ENCODE measurements around the gene PLEKHM3. TPM values are rescaled to one million over a fixed set of nuclear protein-coding genes. Genes with fewer than 3 reads are reported as not detected.

The PLEKHM3 gene
- total and polyA plus RNA-seq, 2 of the 13 experiments (the other 11 are each of a cell fraction or from before 2014, with no cell fraction given), result 4.5 to 4.7 TPM

- peak; percentile 47; the same call in 1 of the 2 replicates for TF ChIP-seq ZBTB39 (CRISPR knock-in tag; IDR thresholded peaks at IDR 0.05)
- peak; percentile 87; the same call in 1 of the 2 replicates for TF ChIP-seq SIX1 (CRISPR knock-in tag; IDR thresholded peaks at IDR 0.05; ENCODE audit: borderline replicate concordance)
- TF ChIP-seq HCFC1 (IDR thresholded peaks at IDR 0.05; ENCODE audit: low read depth, low read length), result no peak
- TF ChIP-seq SRSF4 (IDR thresholded peaks at IDR 0.05; ENCODE audit: low read depth, low read length, poor library complexity, severe bottlenecking), result no peak
- no peak for TF ChIP-seq RFX5 (IDR thresholded peaks at IDR 0.05; ENCODE audit: low read depth, low read length)
- no peak for TF ChIP-seq MED8 (CRISPR knock-in tag; IDR thresholded peaks at IDR 0.05; ENCODE audit: insufficient replicate concordance)
- no peak; the same call in 1 of the 2 replicates for TF ChIP-seq ZNF607 (CRISPR knock-in tag; IDR thresholded peaks at IDR 0.05; ENCODE audit: borderline replicate concordance)
- TF ChIP-seq ZNF790 (CRISPR knock-in tag; IDR thresholded peaks at IDR 0.05; ENCODE audit: borderline replicate concordance), result no peak
- peak; percentile 68 for TF ChIP-seq PBX2 (CRISPR knock-in tag; IDR thresholded peaks at IDR 0.05)
- no peak for TF ChIP-seq ZBTB1 (CRISPR knock-in tag; IDR thresholded peaks at IDR 0.05; ENCODE audit: borderline replicate concordance)
- no peak for TF ChIP-seq CENPX (CRISPR knock-in tag; IDR thresholded peaks at IDR 0.05)
- no peak for TF ChIP-seq ZNF432 (CRISPR knock-in tag; IDR thresholded peaks at IDR 0.05; ENCODE audit: borderline replicate concordance)
- no peak for TF ChIP-seq KLF12 (CRISPR knock-in tag; IDR thresholded peaks at IDR 0.05; ENCODE audit: borderline replicate concordance)
- no peak; the same call in 1 of the 2 replicates for TF ChIP-seq SNAPC2 (CRISPR knock-in tag; IDR thresholded peaks at IDR 0.05)
- TF ChIP-seq HNRNPH1 (optimal IDR thresholded peaks at IDR 0.05; ENCODE audit: low read depth, low read length), result no peak
- TF ChIP-seq NFYB (CRISPR knock-in tag; IDR thresholded peaks at IDR 0.05), result peak; percentile 27; the same call in 1 of the 2 replicates
- TF ChIP-seq HOXA3 (CRISPR knock-in tag; IDR thresholded peaks at IDR 0.05), result no peak; the same call in 1 of the 2 replicates
- TF ChIP-seq ATF7-NPFF (CRISPR knock-in tag; IDR thresholded peaks at IDR 0.05; ENCODE audit: low read depth), result peak; percentile 78
- peak; percentile 72; the same call in 1 of the 2 replicates for TF ChIP-seq FOXK2 (IDR thresholded peaks at IDR 0.05)
- TF ChIP-seq ZBTB37 (CRISPR knock-in tag; IDR thresholded peaks at IDR 0.05), result peak; percentile 87
- peak; percentile 45; the same call in 1 of the 2 replicates for TF ChIP-seq ZNF414 (CRISPR knock-in tag; IDR thresholded peaks at IDR 0.05)
- no peak for TF ChIP-seq LRRFIP1 (CRISPR knock-in tag; conservative IDR thresholded peaks at IDR 0.05)
These were observed 177.4 kb downstream of the PLEKHM3 start (continued) for GRCh38 chr2:207847807-207848544.

Data from HepG2 (cell line).